ENCODE results near the gene SUSD6.

Gene SUSD6

DNA sequence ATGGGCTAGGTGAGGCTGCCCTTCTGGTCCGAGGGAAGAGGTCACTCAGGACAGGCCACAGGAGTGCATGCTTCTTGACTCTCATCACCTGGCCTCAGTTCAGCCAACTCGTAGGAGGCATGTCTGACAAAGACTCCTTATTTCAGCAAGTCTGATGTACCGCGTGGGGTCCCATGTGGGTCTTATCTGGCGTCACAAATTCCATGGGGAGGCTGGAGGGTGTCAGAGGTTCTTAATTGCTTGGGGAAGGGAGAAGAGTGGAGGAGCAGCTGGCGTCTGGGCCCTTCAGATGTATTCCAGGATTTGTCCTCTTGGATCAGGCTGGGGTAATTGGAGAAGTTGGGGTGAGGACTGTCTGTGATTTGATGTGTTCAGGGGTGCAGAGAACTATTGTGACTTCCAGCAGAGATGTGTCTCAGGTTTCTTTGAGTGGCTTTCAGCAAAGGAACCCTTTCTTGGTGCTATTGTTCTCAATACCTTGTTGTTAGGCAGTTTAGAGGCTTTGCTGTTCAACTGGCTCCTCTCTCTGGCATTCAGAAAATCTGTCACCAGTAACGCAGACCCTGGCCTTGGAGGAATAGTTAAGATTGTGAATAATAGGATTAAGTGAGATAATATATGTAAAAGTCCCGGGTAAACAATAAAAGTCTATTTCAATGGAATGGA, 60.1 kb downstream of the SUSD6 start:
- DNase-seq (ENCODE audit: insufficient read length, low spot score) = no peak
- no peak for TF ChIP-seq POLR2A (IDR thresholded peaks at IDR 0.05; ENCODE audit: low read depth, low read length)
- no peak for FAIRE-seq

DNA sequence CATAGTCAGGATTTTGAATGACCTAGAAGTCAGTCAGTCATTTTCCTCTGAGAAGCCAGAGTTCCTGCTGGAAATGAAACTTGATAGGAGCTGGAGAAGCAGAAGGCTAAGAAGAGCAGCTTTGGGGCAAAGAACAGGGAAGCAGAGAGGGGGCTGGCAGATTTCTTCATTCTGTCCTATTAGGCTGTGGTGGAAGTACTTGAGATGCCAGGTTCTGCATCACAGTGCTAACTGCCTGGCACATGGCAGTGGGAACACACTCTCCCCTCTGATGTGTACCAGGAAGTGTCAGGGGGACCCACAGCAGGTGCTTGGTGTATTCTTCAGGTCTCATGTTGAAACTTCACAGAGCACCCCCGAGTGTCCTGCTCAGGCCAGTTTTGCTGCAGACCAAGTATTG, 61.0 kb downstream of the SUSD6 start:
- DNase-seq (ENCODE audit: insufficient read length, low spot score) (no peak), FAIRE-seq (no peak)
- no peak for TF ChIP-seq POLR2A (IDR thresholded peaks at IDR 0.05; ENCODE audit: low read depth, low read length)

DNA sequence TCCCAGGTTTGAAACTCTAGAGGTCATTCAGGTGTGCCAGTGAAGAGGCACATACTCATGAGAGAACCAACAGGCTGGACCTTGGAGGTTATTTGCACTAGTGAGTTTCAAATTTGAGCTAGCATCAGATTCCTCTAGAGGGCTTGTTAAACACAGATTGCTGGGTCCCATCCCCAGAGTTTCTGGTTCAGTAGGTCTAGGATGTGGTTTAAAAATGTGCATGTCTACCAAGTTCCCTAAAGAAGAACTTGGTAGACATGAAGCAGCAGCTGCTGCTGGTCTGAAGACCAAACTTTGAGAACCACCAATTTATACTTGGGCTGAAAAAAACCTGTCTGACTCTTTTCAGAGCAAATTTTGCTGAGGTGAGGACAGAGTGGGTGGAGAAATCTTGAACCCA, 61.7 kb downstream of the SUSD6 start:
- DNase-seq (ENCODE audit: insufficient read length, low spot score) (no peak), FAIRE-seq (no peak)
- no peak for TF ChIP-seq POLR2A (IDR thresholded peaks at IDR 0.05; ENCODE audit: low read depth, low read length)

DNA sequence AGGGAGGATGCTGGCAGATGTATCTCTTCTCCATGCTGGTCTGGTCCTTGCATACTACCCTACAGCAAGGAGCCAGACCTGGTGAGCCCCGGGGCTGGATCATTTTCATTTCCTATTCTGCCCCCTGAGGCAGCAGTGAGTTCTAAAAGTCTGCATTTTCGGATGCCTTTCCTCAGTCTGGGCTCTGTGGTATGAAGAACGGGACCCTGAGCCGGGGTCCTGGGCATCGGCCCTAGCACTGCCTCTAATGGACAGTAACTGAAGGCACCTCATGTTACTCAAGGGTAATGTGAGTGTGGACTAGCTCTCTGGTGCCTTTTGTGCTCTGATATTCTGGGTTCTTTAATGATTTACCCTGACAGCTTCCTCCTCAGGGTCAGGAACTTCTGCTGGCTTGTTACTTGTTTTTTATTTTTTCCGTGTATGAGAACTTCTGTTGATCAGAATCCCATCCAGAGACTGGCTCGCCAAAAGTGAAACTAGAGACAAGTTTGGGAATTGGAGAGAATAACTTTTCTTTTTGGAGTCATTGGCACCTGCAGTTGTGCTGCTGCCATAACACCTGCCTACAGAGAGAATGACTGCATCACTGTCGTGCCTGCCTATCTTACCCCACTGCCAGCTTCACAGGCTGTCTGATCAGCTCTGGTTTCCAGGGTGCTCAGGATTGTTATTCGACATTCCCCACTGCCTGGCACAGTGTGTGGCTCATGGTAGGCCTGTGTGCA, 62.3 kb downstream of the SUSD6 start:
- DNase-seq (ENCODE audit: insufficient read length, low spot score) (no peak), FAIRE-seq (no peak)

DNA sequence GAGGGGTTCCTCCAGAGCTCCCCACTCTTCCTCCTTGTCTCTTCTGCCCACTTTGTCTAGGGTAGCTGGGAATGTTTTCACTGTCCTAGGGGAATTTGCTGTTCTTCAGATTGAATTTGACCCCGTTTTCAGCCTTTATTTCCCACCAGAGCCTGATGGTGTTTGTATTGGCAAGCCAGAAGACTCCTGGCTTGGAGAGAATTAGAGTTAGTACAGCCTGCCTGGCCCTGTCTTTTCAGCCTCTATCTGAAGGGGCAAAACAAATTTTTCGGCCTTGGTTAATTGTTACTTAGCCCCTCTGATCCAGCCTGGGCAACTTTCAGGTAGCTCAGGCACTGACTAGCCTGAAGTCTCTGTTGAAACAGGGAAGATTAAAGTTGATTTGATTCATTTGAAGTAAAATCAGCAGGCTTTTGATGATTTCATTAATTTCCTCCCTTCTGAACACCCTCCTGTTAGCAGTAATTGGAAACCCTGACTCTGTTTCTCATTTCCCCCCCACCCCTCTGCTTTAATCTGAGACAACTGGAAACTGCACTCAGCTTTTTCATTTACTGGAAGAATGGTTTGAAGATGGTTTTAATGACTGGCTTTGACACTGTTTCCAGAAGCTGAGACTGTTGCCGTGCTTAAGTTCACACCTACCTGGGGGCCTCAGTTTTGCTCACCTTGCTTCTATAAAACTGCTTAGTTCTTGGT, 63.3 kb downstream of the SUSD6 start:
- DNase-seq (ENCODE audit: insufficient read length, low spot score) = no peak
- no peak for TF ChIP-seq POLR2A (IDR thresholded peaks at IDR 0.05; ENCODE audit: low read depth, low read length)
- FAIRE-seq = no peak

More for the DNA sequence above, 62.3 kb downstream of the SUSD6 start:
- TF ChIP-seq POLR2A (IDR thresholded peaks at IDR 0.05; ENCODE audit: low read depth, low read length) = no peak

DNA sequence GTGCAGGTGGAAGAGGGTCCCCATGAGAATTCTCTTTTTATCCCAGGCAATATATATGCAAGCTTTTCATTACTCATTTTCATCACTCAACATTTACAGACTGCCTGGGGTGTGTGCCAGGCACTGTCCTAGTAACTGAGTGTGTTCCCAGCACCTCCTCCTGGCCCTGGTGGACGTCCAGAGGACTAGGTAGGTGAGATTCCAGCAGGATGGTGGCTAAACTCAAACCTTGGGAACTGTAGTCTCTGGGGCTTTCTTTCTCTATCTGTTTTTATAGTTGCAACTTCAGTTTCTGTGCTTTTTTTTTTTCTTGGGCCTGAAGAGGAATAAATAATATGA, 63.8 kb downstream of the SUSD6 start:
- no peak for TF ChIP-seq POLR2A (IDR thresholded peaks at IDR 0.05; ENCODE audit: low read depth, low read length)

DNA sequence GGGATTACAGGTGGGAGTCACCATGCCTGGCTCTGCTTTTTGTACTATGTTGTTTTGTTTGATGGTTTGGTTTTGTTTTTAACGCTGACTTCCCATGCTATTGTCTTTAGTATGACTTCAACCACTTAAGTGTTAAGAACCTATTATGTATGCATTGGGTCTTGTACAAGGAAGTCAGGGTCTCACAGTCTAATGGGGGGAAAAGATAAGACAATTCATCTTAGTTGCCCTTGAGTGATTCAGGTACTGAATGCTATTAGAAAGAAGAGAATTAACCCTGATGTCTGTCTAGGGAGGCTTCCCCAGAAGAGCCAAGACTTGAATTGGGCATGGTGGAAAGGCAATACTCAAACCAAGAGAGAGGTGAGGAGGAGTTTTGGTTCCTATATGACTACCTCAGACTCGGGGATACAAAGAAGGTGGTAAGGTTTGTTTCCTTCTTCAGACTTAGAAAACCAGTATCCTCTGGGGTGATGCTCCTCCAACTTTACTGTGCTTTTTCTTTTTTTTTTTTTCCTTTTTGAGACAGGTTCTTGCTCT, 64.6 kb downstream of the SUSD6 start:
- FAIRE-seq = no peak
- no peak for TF ChIP-seq POLR2A (IDR thresholded peaks at IDR 0.05; ENCODE audit: low read depth, low read length)
- DNase-seq (ENCODE audit: insufficient read length, low spot score) = no peak

More for the DNA sequence above, 63.8 kb downstream of the SUSD6 start:
- FAIRE-seq = no peak
- no peak for DNase-seq (ENCODE audit: insufficient read length, low spot score)

DNA sequence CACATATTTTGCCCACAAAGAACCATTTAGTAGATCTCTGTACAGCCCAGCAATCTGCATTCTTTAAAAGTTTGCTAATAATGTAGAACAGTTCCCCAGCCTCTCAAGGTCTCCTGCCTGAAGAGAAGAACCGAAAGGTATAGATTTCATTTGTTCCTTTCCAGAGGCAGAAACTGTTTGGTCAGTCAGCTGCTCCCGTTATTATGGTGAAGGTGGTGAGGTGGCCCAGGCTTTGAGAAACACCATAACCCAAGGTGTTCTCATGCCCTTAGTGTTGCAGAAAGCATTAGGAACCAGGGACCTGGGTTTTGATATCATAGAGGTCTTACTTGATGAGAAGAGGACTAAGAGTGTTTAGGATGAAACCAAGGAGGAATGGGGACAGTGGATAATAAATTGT, 65.3 kb downstream of the SUSD6 start:
- FAIRE-seq = no peak
- TF ChIP-seq POLR2A (IDR thresholded peaks at IDR 0.05; ENCODE audit: low read depth, low read length) = no peak
- no peak for DNase-seq (ENCODE audit: insufficient read length, low spot score)

DNA sequence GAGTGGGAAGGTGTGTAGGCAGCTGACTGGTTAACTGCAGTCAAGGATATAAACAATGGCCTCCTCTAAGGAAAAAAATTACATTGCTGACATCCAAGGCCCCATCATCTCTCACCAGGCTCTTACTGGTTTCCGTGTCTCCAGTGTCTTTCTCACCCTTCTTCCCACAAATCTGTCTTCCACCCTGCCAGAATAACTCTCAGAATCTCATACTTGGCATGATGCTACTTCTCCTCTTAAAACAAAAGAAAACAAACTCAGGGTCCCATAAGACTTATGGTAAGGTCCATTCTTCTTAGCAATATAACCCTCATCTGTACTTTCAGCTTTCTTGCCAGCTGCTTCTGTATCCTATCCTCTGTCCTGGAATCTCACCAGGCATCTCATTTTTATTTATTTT, 68.9 kb downstream of the SUSD6 start:
- TF ChIP-seq POLR2A (IDR thresholded peaks at IDR 0.05; ENCODE audit: low read depth, low read length) = no peak
- no peak for DNase-seq (ENCODE audit: insufficient read length, low spot score)
- no peak for FAIRE-seq

DNA sequence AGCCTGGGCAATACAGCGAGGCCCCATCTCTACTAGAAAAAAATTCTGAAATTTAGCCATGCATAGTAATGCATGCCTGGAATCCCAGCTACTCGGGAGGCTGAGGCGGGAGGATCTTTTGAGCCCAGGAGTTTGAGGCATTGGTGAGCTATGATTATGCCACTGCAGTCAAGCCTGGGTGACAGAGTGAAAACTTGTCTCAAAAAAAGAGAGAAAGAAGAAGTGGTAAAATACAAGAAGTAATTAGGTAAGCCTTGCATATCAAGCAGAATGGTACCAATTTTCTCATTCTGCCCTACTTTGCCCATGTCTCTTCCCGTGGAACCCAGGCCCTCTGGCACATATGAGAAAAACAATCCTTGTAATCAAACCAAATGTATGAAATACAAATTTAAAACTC, 70.7 kb downstream of the SUSD6 start:
- TF ChIP-seq POLR2A (IDR thresholded peaks at IDR 0.05; ENCODE audit: low read depth, low read length) = no peak
- FAIRE-seq (no peak), DNase-seq (ENCODE audit: insufficient read length, low spot score) (no peak)

DNA sequence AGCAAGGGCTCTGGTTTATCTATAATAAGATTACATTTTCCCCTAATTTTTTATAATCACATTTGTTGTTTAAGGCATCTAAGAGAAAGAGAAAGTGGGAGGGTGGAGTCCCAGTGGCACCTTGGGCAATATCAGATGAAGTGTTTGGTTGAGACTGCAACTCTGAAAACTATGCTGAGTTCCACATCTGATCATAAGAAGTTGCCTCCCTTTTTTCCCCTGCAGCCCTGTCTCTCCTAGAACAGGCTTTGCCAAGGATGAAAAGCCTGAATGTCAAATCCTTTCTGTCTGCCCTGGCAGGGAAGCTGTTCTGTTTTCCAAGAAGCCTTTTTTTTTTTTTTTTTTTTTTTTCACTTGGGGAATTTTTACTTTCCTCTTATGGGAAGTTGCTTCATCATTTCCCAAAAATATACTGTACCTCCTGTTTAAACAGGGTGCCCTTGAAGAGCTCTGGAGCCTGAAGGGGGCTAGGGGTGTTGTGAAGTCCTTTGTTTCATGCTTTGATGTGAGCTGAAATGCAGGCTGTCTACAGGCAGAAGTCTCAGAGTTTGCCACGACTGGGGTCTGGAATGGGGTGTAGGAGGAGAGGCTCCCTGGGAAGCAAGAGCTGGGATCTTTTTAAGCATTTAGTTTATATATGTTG, 71.3 kb downstream of the SUSD6 start:
- DNase-seq (ENCODE audit: insufficient read length, low spot score) (no peak), FAIRE-seq (peak; percentile 43)
- TF ChIP-seq POLR2A (IDR thresholded peaks at IDR 0.05; ENCODE audit: low read depth, low read length) = no peak

DNA sequence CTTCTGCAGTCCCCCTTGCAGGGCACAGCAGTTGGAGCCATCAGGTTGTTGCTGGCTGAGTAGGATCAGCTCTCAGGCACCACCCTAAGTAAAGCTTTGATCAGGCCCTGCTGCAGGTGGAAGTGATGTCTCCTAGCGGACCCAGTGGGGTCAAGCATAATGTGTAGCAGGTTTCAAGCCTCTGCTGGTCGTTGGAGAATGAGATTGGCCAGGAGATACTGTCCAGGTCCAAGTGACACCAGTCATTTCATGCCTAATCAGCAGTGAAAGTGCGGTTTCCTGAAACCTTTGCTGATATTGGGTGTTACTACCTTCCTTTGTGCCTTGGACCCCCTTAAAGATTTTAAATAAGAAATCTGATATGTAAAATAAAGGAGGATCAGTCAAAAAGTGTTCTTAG, 72.6 kb downstream of the SUSD6 start:
- FAIRE-seq (no peak), DNase-seq (ENCODE audit: insufficient read length, low spot score) (no peak)

DNA sequence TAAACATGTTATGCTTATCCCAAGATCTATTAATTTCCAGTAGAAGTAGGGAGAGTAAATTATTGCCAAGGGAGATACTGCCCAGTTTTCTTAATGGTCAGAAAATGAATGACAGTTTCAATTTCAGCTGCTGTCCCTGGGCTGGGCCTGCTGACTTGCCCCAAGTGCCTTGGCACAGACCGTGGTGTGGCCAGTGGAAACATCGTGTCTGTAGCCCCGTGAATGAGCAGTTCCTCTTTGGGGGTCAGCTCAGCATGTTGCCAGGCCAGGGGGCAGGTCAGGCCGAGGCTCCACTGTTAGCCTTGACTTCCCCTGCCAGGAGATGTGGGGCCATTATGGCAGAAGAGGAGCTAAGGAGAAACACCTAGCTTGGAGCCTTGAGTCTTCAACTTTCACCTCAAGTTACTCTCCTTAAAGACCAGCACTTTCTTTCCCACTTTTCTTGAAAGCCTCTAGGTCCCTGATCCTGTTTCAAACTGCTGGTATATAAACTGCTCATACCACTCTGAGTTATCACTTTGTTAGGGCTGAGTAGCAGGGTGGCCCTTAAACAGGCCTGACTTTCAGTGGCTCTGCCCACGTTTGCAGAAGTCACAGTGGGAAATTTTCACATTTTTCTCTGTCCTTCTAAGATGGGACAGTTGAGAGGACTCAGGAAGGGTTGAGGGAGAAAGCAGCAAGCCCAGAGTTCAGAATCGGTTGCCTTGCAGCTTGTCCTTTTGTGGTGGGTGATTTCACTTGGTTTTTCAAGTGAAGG, 73.2 kb downstream of the SUSD6 start:
- DNase-seq (ENCODE audit: insufficient read length, low spot score) = no peak
- FAIRE-seq = no peak

More for the DNA sequence above, 72.6 kb downstream of the SUSD6 start:
- TF ChIP-seq POLR2A (IDR thresholded peaks at IDR 0.05; ENCODE audit: low read depth, low read length) = no peak

More for the DNA sequence above, 73.2 kb downstream of the SUSD6 start:
- TF ChIP-seq POLR2A (IDR thresholded peaks at IDR 0.05; ENCODE audit: low read depth, low read length) = no peak

Measured in H54 (cell line).